Left lung (tissue), 10 donors: ENCODE measurements around the gene TAS2R43. TPM values are rescaled to one million over a fixed set of nuclear protein-coding genes. Genes with fewer than 3 reads are reported as not detected.

Experiments used
- ATAC-seq: fragments of 200-7000 bp; cut with Tn5 transposase; one replicate; pipeline ENCODE4 v1.9.1; 2020; ENCODE audit warnings: moderate library complexity
- DNase-seq, 4 donors: peaks; one replicate each; pipeline ENCODE4 v3.0.0-alpha.2; 2013 to 2020
- H3K27ac ChIP-seq, 2 donors: fragments of 200-600 bp; sonication (generic) in 1 of 2; one replicate each; pipeline versions ENCODE4 v1.5.0 to v1.8.0; 2020 to 2021
- H3K27me3 ChIP-seq, 2 donors: fragments of 200-600 bp; sonication (generic) in 1 of 2; one replicate each; pipeline versions ENCODE4 v1.5.0 to v1.8.0; 2020 to 2021
- H3K36me3 ChIP-seq, 2 donors: fragments of 200-600 bp; sonication (generic) in 1 of 2; one replicate each; pipeline versions ENCODE4 v1.5.0 to v1.8.0; 2020 to 2021
- H3K4me1 ChIP-seq, 2 donors: fragments of 200-600 bp; one replicate each; pipeline ENCODE4 v1.8.0; 2021
- H3K4me3 ChIP-seq, 2 donors: fragments of 200-600 bp; sonication (generic) in 1 of 2; one replicate each; pipeline versions ENCODE4 v1.5.0 to v1.8.0; 2020 to 2021; ENCODE audit warnings: mild to moderate bottlenecking in 1 of 2
- H3K9me3 ChIP-seq, 2 donors: fragments of 200-600 bp; sonication (generic) in 1 of 2; one replicate each; pipeline versions ENCODE4 v1.5.0 to v1.8.0; 2020 to 2021
- intact Hi-C, 2 donors: fragments of 100-400 bp; cut with DNase I; formaldehyde crosslinking; loops; one replicate each; pipeline versions ENCODE4 v1.11.2 to v1.14.2; 2022
- polyA plus RNA-seq, 6 donors: library from polyadenylated mRNA; unstranded; fragments of 120-200 nt; gene quantifications; one replicate each; pipeline ENCODE4 v1.2.1, GENCODE V29; 2013; ENCODE audit not compliant: insufficient read length in 6 of 6
- total RNA-seq, 2 donors: library from RNA; stranded (reverse); fragmentation: NEBNext Ultra II Directional; extraction: Animal tissue kit (Norgen Biotek cat#: 25700); gene quantifications; one replicate each; pipeline ENCODE4 v1.2.1, GENCODE V29; 2021
- TF ChIP-seq, protein P1 (sequence below), 2 donors: fragments of 200-600 bp; sonication (generic) in 1 of 2; IDR thresholded peaks; one replicate each; pipeline versions ENCODE4 v1.5.0 to v1.8.0; 2021; ENCODE audit warnings: antibody characterized with exemption in 2 of 2
- donor health status: DM: no; HTN: yes; CAD: no.
- donor health status: DM: no; HTN: no; CAD: no.

The TAS2R43 gene
- total and polyA plus RNA-seq, 8 donors: 0.38 to 0.78 (median 0.60) TPM

DNA sequence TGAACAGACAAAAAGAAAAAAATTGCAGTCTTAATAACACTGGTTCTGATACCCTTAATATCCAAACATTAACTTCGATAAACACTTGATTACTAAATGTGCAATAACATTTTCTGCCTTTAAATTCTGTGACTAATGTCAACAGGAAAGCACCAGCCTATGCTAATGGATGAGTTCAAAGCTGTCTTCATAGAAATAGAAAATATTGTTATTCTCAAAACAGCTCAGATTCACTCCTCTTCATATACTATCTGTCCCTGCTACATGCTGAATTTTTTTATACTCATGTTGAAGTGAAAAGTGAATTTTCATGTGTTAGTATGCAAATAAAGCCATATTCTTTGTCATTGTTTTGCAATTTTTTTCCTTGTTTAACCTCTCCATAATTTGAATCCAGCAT is 13.9 kb downstream of the TAS2R43 start:
- DNase-seq: no peak

DNA sequence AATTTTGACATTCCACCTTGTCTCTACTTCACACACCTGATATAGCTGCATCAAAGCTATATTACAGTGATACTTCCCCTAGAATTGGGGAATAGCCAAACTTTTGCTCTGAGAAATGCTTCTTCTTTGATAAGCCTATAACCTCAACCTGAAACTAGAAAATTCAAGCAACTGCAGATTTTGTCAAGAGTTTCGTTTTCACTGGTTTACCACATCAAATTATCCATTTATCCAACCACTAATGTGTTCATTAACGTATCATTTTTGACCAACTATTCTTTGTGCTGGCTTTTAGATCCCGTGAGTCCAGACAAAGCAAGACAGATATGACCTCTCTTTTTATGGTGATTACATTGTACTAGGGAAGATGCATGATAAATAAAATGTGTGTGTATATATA is 16.5 kb downstream of the TAS2R43 start:
- intact Hi-C loops: no loop called here
- no peak for DNase-seq
- no peak overlapping the region for H3K27ac ChIP-seq
- ATAC-seq: no peak
- H3K4me3 ChIP-seq: no peak overlapping the region
- H3K4me1 ChIP-seq: no peaks in the 10 kb centered on the region
- H3K27me3 ChIP-seq: no peaks in the 10 kb centered on the region
- TF ChIP-seq, protein P1, sequence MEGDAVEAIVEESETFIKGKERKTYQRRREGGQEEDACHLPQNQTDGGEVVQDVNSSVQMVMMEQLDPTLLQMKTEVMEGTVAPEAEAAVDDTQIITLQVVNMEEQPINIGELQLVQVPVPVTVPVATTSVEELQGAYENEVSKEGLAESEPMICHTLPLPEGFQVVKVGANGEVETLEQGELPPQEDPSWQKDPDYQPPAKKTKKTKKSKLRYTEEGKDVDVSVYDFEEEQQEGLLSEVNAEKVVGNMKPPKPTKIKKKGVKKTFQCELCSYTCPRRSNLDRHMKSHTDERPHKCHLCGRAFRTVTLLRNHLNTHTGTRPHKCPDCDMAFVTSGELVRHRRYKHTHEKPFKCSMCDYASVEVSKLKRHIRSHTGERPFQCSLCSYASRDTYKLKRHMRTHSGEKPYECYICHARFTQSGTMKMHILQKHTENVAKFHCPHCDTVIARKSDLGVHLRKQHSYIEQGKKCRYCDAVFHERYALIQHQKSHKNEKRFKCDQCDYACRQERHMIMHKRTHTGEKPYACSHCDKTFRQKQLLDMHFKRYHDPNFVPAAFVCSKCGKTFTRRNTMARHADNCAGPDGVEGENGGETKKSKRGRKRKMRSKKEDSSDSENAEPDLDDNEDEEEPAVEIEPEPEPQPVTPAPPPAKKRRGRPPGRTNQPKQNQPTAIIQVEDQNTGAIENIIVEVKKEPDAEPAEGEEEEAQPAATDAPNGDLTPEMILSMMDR (IDR thresholded peaks at IDR 0.05): no peak
- peaks cover 0 to 3% of the 10 kb centered on the region in 2 donors for H3K9me3 ChIP-seq
- H3K36me3 ChIP-seq: no peaks in the 10 kb centered on the region

More for the DNA sequence above, 13.9 kb downstream of the TAS2R43 start:
- TF ChIP-seq, protein P1 (IDR thresholded peaks at IDR 0.05): no peak
- no peaks in the 10 kb centered on the region for H3K27me3 ChIP-seq
- peaks cover 0 to 10% of the 10 kb centered on the region in 2 donors for H3K9me3 ChIP-seq
- H3K4me1 ChIP-seq: no peaks in the 10 kb centered on the region
- ATAC-seq: no peak
- H3K27ac ChIP-seq: no peak overlapping the region
- H3K4me3 ChIP-seq: no peak overlapping the region
- no peaks in the 10 kb centered on the region for H3K36me3 ChIP-seq
- intact Hi-C loops: no loop called here

DNA sequence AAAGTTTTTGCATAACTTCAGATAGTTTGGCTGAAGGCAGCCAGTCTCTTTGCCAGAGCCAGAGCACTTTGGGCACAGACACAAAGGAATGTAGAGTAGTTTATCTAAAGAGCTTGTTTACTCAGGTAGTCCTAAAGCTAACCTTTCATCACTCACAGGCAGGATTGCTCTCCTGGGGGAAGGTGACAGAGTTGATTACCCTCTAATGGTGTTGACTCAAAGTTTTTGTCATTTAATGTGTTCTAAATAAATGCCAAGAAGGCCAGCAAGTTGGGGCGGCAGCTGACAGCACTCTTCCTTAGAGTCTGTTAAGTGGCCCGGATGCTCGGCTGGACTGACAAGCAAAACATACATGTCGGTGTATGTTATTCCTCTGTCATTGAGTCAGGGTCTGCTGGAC is 20.7 kb downstream of the TAS2R43 start:
- intact Hi-C loops: no loop called here
- Histone ChIP-seq H3K27me3 (no peaks in the 10 kb centered on the region), H3K9me3 (no peaks in the 10 kb centered on the region), H3K36me3 (no peaks in the 10 kb centered on the region), H3K4me1 (no peaks in the 10 kb centered on the region), H3K4me3 (no peak overlapping the region), H3K27ac (no peak overlapping the region)
- ATAC-seq (no peak), DNase-seq (no peak)
- TF ChIP-seq, protein P1 (IDR thresholded peaks at IDR 0.05): no peak

DNA sequence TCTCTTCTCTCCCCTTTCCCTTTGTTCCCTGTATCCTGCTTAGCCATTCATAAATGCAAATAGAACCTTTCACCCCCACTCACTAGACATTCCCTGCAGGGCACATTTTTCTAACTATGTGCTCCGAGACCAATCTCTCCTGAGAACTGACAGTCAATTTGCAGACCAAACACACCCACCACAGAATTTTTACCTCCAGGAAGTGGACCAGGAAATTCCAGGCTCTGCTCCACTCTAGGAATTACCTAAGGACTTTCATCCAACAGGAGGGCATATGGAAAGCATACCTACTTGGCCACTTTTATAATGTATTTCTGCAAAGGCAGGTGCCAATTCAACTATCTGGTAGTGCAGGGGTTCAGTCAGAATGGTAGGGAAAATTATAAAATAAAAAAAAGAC is 21.1 kb downstream of the TAS2R43 start:
- DNase-seq (no peak), ATAC-seq (no peak)
- intact Hi-C loops: no loop called here
- H3K27me3 ChIP-seq: no peaks in the 10 kb centered on the region
- TF ChIP-seq, protein P1 (IDR thresholded peaks at IDR 0.05): no peak
- no peak overlapping the region for H3K4me3 ChIP-seq
- H3K27ac ChIP-seq: no peak overlapping the region
- no peaks in the 10 kb centered on the region for H3K36me3 ChIP-seq
- no peaks in the 10 kb centered on the region for H3K4me1 ChIP-seq
- H3K9me3 ChIP-seq: no peaks in the 10 kb centered on the region

DNA sequence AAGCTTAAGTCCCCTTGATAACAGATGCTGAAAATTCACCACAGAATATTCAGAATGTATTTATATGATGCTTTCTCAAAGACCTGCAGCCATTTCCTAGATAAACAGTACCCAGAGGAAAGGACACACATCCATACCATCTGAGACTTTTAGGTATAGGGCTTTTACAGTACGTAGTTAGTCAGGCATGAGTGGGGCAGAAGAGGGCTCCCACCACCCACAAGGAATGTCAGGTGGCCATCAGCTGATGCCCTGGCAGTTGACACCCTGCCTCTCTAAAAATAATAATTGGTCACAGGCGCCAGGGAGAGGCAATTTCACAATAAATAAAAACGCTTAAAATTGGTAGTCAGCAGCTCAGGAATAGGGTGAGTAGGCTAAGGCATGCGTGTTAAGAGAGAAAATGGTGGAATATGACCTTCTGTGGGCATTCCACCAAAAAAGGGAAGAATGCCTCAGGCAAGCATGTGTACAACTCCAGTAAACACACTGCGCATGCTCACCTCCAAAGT is 22.2 kb downstream of the TAS2R43 start:
- intact Hi-C loops: no loop called here
- Histone ChIP-seq H3K4me3 (no peak overlapping the region), H3K27me3 (no peaks in the 10 kb centered on the region), H3K27ac (no peak overlapping the region), H3K4me1 (no peaks in the 10 kb centered on the region), H3K9me3 (no peaks in the 10 kb centered on the region), H3K36me3 (no peaks in the 10 kb centered on the region)
- TF ChIP-seq, protein P1 (IDR thresholded peaks at IDR 0.05): no peak
- ATAC-seq: peak; percentile 33
- DNase-seq: no peak
